Mucosa of stomach (tissue), 1 donor: ENCODE results near the gene TRAF2.
A peak's percentile ranks its signal among the peaks of the same experiment; 100 is the strongest.

ENCODE experiments used
- H3K27me3 ChIP-seq: one replicate; pipeline ENCODE4 v1.7.0; 2013; ENCODE audit warnings: mild to moderate bottlenecking, low read length; ENCODE audit not compliant: control insufficient read depth, insufficient read depth
- H3K36me3 ChIP-seq: one replicate; pipeline ENCODE4 v1.7.0; 2013; ENCODE audit warnings: low read length; ENCODE audit not compliant: control insufficient read depth, insufficient read depth
- H3K4me1 ChIP-seq: one replicate; pipeline ENCODE4 v1.7.0; 2013; ENCODE audit warnings: mild to moderate bottlenecking, low read length; ENCODE audit not compliant: control insufficient read depth, insufficient read depth
- H3K4me3 ChIP-seq: one replicate; pipeline ENCODE4 v1.7.0; 2013; ENCODE audit warnings: low read length
- H3K9ac ChIP-seq: one replicate; pipeline ENCODE4 v1.7.0; 2013; ENCODE audit warnings: mild to moderate bottlenecking, low read length, moderate library complexity
- H3K9me3 ChIP-seq: one replicate; pipeline ENCODE4 v1.7.0; 2013; ENCODE audit warnings: mild to moderate bottlenecking, low read length, moderate library complexity; ENCODE audit not compliant: control insufficient read depth
- donor health status: Pancreatic carcinoma.

TRAF2 gene

DNA sequence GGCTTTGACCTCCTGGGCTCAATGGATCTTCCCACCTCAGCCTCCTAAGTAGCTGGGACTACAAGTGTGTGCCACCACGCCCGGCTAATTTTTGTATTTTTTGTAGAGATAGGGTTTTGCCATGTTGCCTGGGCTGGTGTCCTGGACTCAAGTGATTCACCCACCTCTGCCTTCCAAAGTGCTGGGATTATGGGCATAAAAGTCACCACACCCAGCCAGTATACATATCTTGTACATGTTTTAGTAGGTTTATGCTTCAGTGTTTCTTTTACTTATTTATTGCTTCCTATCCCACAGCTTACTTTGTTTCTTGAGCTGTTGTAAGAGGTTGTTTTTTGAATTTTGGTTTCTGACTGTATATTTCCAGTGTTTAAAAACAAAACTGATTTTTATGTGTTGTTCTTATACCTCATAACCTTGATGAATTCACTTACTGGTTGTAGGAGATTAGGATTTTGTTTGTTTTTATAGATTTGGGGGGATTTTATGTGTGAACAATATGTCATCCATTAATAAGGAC lies 45.4 kb downstream of the TRAF2 start:
- Histone ChIP-seq H3K36me3 (no peaks in the 10 kb centered on the region), H3K4me3 (no peak overlapping the region), H3K9me3 (no peaks in the 10 kb centered on the region), H3K27me3 (no peaks in the 10 kb centered on the region), H3K4me1 (no peaks in the 10 kb centered on the region), H3K9ac (no peak overlapping the region)

DNA sequence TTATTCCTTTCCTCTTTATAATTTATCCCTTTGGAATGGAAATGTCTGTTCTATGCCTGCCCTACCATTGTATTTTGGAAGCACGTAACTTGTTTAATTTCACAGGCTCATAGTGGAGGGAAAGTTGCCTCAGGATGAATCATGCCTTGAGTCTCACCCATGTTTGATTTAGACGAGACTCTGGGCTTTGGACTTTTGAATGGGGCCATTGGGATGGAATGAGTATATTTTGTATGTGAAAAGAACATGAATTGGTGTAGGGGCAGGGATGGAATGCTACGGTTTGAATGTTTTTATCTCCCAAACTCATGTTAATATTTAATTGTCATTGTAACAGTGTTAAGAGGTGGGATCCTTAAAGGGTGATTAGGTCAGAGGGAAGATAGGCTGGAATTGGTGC lies 48.0 kb downstream of the TRAF2 start:
- Histone ChIP-seq H3K27me3 (no peaks in the 10 kb centered on the region), H3K36me3 (no peaks in the 10 kb centered on the region), H3K4me3 (no peak overlapping the region), H3K9ac (no peak overlapping the region), H3K4me1 (no peaks in the 10 kb centered on the region), H3K9me3 (no peaks in the 10 kb centered on the region)

DNA sequence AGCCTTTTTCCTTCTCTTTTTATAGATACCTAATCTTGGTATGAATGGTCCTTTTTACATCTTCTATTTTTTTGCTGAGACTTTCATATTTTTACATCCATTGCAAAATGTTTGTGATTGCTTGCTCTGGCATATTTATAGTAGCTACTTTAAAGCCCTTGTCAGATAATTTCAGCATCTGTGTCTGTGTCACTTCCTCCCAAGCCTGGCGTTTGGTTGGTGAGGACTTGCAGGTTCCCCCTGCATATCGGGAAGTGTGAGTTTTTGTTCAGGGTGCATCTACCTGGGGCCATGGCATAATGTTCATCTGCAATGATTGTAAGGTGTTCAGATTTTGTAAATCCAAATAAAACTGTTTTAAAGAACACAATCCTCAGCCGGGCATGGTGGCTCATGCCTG lies 49.3 kb downstream of the TRAF2 start:
- H3K36me3 ChIP-seq = peaks cover 3% of the 10 kb centered on the region
- H3K9ac ChIP-seq = no peak overlapping the region
- no peaks in the 10 kb centered on the region for H3K9me3 ChIP-seq
- no peaks in the 10 kb centered on the region for H3K27me3 ChIP-seq
- H3K4me3 ChIP-seq = no peak overlapping the region
- no peaks in the 10 kb centered on the region for H3K4me1 ChIP-seq

DNA sequence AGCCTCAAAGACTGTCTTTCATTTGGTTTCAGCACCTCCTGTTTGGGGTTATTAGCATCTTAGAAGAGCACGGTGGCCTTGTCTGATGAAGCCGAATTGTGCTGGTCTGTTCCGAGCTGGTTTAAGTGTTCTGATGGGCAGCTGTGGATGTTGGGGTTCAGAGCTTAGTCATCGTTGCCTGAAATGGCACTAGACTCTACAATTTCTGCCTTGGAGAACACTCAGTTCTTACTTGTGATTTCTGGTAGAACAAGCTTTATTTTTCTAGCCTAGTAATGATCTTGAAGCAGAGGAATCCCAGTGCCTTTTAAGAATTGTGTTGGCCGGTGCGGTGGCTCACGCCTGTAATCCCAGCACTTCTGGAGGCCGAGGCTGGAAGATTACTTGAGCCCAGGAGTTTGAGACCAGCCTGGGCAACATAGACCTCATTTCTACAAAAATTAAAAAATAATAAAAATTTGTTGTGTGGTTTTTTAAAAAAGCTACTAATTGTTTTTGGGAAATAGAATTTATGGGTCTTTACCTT lies 50.4 kb downstream of the TRAF2 start:
- no peaks in the 10 kb centered on the region for H3K27me3 ChIP-seq
- no peak overlapping the region for H3K4me3 ChIP-seq
- H3K9me3 ChIP-seq = no peaks in the 10 kb centered on the region
- H3K36me3 ChIP-seq = peaks cover 3% of the 10 kb centered on the region
- no peak overlapping the region for H3K9ac ChIP-seq
- no peaks in the 10 kb centered on the region for H3K4me1 ChIP-seq

DNA sequence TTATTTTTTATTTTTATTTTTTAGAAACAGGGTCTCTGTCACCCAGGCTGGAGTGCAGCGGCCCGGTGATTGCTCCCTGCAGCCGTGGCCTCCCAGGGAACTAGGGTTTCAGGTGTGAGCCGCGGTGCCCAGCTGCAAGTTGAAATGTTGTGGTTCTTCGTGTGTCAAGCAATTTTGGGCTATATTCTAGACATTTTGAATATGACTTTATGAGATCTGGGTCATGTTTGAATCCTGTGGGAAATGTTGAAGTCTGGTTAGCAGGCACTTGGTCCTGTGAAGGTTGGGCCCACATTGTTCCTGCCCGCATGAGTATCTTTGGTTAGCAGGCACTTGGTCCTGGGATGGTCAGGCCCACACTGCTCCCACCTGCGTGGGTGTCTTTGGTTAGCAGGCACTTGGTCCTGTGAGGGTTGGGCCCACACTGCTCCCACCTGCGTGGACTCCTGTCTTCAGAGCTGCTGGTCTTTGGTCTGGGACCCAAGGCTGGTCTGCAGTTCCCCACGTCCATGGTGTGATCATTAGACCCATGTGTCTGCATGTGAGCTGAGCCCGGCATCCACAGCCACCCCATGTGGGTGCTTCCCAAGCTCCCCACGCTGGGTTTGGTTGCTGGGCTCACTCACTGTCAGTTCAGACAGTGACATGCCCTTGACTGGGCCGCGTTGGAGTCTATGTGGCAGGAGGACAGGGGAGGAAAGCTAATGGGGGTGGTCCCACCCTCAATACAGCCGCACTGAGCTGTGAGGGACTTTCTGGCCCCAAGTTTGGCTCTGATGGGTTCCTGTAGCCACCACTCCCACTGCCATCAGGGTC lies 51.1 kb downstream of the TRAF2 start:
- H3K4me1 ChIP-seq = no peaks in the 10 kb centered on the region
- no peak overlapping the region for H3K9ac ChIP-seq
- H3K4me3 ChIP-seq = no peak overlapping the region
- no peaks in the 10 kb centered on the region for H3K27me3 ChIP-seq
- peaks cover 6% of the 10 kb centered on the region for H3K36me3 ChIP-seq
- no peaks in the 10 kb centered on the region for H3K9me3 ChIP-seq

DNA sequence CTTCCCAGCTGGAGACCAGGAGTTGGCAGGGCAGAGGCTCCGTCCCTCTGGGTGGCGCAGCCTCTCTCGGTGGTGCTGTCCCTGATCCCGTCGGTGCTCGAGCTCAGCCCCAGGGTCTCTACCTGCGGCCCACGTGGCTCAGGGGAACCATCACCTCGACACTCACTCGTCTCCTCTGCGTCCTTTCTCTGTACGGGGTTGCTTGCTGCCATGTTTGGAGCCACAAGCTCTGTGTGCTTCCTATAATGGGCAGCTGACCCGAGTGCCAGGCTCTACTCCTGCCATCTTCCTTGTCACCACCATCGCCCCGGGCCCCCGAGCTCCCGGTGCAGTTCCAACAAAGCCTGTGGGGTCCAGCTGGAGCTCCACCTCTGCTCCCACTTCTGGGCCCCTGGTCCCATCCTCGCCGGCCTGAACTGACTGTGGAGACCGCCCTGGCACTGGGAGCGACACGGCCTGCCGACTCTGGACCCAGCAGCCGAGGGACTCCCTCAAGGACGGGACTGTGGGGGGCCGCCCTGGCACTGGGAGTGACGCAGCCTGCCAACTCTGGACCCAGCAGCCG lies 53.2 kb downstream of the TRAF2 start:
- Histone ChIP-seq H3K9ac (no peak overlapping the region), H3K36me3 (peaks cover 8% of the 10 kb centered on the region), H3K4me3 (no peak overlapping the region), H3K27me3 (no peaks in the 10 kb centered on the region), H3K9me3 (no peaks in the 10 kb centered on the region), H3K4me1 (peaks cover 12% of the 10 kb centered on the region)

DNA sequence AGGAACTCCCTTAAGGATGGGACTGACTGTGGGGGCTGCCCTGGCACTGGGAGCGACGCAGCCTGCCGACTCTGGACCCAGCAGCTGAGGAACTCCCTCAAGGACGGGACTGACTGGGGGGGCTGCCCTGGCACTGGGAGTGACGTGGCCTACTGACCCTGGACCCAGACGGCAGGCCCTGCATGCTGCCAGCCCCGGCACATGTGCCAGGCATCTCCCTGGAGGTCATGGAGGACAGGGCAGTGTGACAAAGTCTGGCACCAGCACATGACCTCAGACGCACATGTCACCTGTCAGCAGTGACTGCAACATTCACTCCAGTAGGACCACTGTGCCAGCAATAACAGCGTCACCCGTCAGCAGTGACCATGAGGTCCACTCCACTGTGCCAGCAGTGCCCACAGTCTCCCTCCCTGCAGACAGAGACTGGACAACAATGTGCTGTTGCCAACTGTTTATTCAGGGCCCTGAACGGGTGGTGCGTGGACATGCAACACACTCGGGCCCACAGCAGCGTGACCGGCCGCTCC lies 53.7 kb downstream of the TRAF2 start:
- peaks cover 8% of the 10 kb centered on the region for H3K36me3 ChIP-seq
- H3K9ac ChIP-seq = no peak overlapping the region
- H3K4me3 ChIP-seq = no peak overlapping the region
- H3K9me3 ChIP-seq = no peaks in the 10 kb centered on the region
- peaks cover 16% of the 10 kb centered on the region for H3K4me1 ChIP-seq
- no peaks in the 10 kb centered on the region for H3K27me3 ChIP-seq

DNA sequence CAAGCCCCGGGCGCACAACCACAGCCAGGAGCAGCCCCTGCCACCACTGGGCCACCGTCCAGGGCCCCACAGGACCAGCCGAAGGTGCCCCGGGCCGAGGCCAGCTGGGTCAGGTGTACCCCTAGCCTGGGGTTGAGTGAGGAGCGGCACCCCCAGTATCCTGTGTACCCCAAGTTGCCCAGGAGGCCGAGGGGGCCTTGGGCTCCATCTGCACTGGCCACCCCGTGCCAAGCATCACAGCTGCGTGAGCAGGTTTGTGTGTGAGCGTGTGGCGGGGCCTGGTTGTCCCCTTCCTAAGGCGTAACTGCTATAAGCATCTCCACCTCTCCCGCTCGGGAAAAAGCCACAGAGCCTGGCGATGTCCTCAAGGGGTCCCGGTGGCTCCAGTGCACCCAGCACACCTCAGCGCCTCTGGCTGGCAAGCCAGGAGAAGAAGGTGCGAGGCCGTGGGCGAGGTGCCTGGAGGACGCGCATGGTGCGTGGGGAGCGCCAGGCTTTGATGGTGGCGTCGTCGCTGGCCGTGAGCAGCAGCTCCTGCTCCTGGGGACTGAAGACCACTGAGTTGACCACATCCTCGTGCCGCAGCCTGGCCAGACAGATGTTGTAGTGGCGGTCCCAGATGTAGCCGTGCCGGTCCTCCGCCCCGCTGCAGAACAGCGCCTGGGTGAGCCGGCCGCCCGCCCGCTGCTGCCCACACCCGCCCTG lies 54.4 kb downstream of the TRAF2 start:
- Histone ChIP-seq H3K36me3 (peaks cover 8% of the 10 kb centered on the region), H3K9me3 (no peaks in the 10 kb centered on the region), H3K27me3 (no peaks in the 10 kb centered on the region), H3K9ac (no peak overlapping the region), H3K4me1 (peaks cover 18% of the 10 kb centered on the region), H3K4me3 (no peak overlapping the region)

DNA sequence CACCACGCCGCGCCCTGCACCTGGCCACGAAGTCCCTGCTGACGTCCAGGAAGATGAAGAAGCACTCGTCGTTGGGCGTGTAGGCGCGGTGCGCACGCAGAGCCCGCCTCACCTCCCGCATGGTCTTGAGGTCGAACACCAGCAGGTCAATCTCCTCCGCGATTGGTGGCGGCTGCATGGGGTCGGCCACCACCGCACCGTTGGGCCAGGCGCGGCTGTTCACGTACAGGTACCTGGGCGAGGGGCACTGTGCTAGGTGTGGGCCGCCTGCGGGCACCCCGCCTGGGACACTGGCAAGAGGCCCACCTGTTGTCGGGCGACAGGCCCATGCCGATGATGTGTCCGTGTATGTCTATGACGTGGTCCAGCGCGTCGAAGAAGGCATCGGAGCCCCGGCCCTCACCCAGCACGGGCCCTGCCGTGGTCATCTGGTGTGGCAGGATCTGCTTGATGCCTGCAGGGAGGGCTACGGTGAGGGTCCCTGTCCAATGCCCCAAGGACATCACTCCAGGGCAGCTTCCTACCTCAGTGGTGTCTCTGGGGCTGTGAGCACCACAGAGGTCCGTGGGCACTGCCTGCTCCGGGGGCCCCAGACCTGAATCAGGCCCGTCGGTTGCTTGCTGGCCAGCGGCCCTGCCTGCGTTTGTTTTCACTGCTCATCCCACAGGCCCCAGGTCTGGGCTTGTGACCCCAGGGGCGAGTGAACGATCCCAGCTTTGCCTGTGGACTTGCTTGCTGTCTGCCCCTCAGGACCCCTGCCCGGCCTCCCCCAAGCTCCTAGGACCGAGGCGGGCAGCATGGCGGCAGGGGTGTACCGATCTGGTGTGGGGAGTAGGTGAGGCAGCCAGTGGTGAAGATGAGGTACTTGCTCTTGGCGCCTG lies 55.2 kb downstream of the TRAF2 start:
- Histone ChIP-seq H3K36me3 (peaks cover 8% of the 10 kb centered on the region), H3K9ac (no peak overlapping the region), H3K4me3 (no peak overlapping the region), H3K27me3 (no peaks in the 10 kb centered on the region), H3K9me3 (no peaks in the 10 kb centered on the region), H3K4me1 (peaks cover 18% of the 10 kb centered on the region)

DNA sequence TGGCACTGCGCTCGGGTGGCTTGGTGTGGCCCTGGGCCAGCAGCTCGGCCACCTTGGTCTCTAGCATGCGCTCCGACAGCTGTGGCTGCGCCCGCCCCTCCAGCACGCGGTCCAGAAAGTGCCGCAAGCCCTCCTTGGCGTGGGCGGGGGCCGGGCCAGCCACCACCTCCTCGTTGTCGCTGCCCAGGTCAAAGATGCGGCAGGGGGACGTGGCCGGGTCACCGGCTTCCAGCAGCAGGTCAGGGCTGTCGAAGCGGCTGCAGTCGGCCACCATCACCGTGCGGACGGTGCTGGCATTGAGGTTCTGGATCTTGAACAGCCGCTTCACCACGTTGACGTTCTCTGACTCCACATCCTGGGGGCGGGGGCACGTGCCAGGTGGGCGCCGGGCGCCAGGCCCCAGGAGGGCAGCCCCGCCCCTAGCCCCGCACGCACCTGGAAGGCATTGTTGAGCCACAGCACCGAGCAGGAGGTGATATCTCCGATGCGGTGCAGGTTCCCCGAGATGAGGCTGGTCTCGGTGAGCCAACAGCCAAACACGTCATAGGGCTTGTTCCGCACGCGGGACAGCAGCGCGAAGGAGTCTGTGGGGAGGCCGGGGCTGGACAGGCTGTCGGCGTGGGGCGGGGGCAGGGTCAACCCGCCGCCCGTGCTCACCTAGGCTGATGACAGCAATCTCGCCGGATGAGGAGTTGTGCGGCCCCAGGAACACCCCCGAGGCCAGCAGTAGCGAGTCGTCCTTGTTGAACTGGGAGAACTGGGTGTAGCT lies 56.0 kb downstream of the TRAF2 start:
- Histone ChIP-seq H3K4me3 (no peak overlapping the region), H3K9me3 (no peaks in the 10 kb centered on the region), H3K27me3 (no peaks in the 10 kb centered on the region), H3K9ac (no peak overlapping the region), H3K36me3 (peaks cover 8% of the 10 kb centered on the region), H3K4me1 (peaks cover 18% of the 10 kb centered on the region)

DNA sequence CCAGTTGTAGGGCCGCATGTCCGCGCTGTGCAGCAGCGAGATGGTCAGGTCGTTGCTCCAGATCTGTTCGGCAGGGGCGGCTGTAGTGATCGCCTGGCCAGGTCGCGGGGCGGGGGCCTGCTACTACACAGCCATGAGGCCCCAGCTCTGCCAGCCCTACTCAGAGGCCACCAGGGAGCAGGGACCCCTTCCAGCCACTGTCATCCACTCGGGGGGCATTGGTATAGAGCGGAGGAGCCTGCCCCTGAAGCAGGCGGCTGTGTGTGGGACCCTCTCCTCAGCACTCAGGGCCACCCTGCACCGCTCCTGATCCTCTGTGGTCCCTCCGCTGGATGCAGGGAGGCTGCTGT lies 56.5 kb downstream of the TRAF2 start:
- Histone ChIP-seq H3K36me3 (peaks cover 8% of the 10 kb centered on the region), H3K27me3 (no peaks in the 10 kb centered on the region), H3K9me3 (no peaks in the 10 kb centered on the region), H3K4me3 (no peak overlapping the region), H3K9ac (peak overlapping the region; percentile 76), H3K4me1 (peaks cover 21% of the 10 kb centered on the region)
